Osteoblast (primary cell): ENCODE data around the gene CLTC. TPM values are rescaled to one million over a fixed set of nuclear protein-coding genes. Genes with fewer than 3 reads are reported as not detected.

Source experiments
- DNase-seq: peaks from one replicate; pipeline ENCODE4 v3.0.0; 2011; ENCODE audit warnings: low spot score, mixed read lengths; ENCODE audit not compliant: insufficient read length; ENCODE audit errors: missing footprints
- H2AFZ ChIP-seq: 2 replicates; pipeline ENCODE4 v1.6.0; 2011; ENCODE audit warnings: mild to moderate bottlenecking, low read length
- H3K27ac ChIP-seq: 2 replicates; pipeline ENCODE4 v1.5.1; 2011; ENCODE audit warnings: mild to moderate bottlenecking, low read depth, low read length, moderate library complexity
- H3K27me3 ChIP-seq: 2 replicates; pipeline ENCODE4 v1.6.0; 2012; ENCODE audit warnings: mild to moderate bottlenecking, control low read depth, inconsistent platforms, low read length, moderate library complexity; ENCODE audit not compliant: insufficient read depth
- H3K36me3 ChIP-seq: 2 replicates; pipeline ENCODE4 v1.5.1; 2011; ENCODE audit warnings: mild to moderate bottlenecking, low read length, control low read depth, moderate library complexity; ENCODE audit not compliant: insufficient read depth
- H3K4me1 ChIP-seq: 2 replicates; pipeline ENCODE4 v1.5.1; 2011; ENCODE audit warnings: mild to moderate bottlenecking, low read length, control low read depth, moderate library complexity; ENCODE audit not compliant: insufficient read depth
- H3K4me2 ChIP-seq: 2 replicates; pipeline ENCODE4 v1.6.0; 2011; ENCODE audit warnings: mild to moderate bottlenecking, low read length; ENCODE audit not compliant: insufficient read depth
- H3K4me3 ChIP-seq: fragments of 200-600 bp; sonication (generic); 3 replicates; pipeline ENCODE4 v1.5.1; 2012; ENCODE audit warnings: mild to moderate bottlenecking, low read length, inconsistent platforms; ENCODE audit not compliant: insufficient read depth
- H3K79me2 ChIP-seq: 2 replicates; pipeline ENCODE4 v1.6.0; 2012; ENCODE audit warnings: mild to moderate bottlenecking, low read length, control low read depth, inconsistent platforms; ENCODE audit not compliant: insufficient read depth
- H3K9me3 ChIP-seq: 2 replicates; pipeline ENCODE4 v1.5.1; 2011; ENCODE audit warnings: low read depth, low read length, control low read depth
- H4K20me1 ChIP-seq: 2 replicates; pipeline ENCODE4 v1.6.0; 2012; ENCODE audit warnings: mild to moderate bottlenecking, low read length, control low read depth; ENCODE audit not compliant: insufficient read depth
- CTCF ChIP-seq: IDR thresholded peaks from 2 replicates; pipeline ENCODE4 v1.5.1; 2011; ENCODE audit warnings: mild to moderate bottlenecking, low read depth, low read length, moderate library complexity; ENCODE audit errors: extremely low read depth
- total RNA-seq: library from RNA; depleted of rRNA; stranded (reverse); fragments of >200 nt; gene quantifications from 2 replicates; pipeline ENCODE4 v1.2.3, GENCODE V29; 2012

The CLTC gene
- total RNA-seq, 1 donor: 518 TPM

- Histone ChIP-seq H3K4me2 (no peak overlapping the region), H2AFZ (no peak overlapping the region), H3K9me3 (no peaks in the 10 kb centered on the region), H3K4me3 (no peak overlapping the region), H3K36me3 (peaks cover 70% of the 10 kb centered on the region), H4K20me1 (peaks cover 38% of the 10 kb centered on the region), H3K4me1 (peaks cover 49% of the 10 kb centered on the region), H3K27me3 (no peaks in the 10 kb centered on the region), H3K27ac (peak overlapping the region; percentile 19), H3K79me2 (peaks cover 68% of the 10 kb centered on the region)
- TF ChIP-seq CTCF: no peak
- DNase-seq: no peak
Observed at GRCh38 chr17:59669944-59670343, 50.2 kb downstream of the CLTC start.

- Histone ChIP-seq H3K9me3 (no peaks in the 10 kb centered on the region), H3K4me2 (no peak overlapping the region), H3K27me3 (no peaks in the 10 kb centered on the region), H3K4me1 (peaks cover 45% of the 10 kb centered on the region), H3K79me2 (peaks cover 72% of the 10 kb centered on the region), H4K20me1 (peaks cover 30% of the 10 kb centered on the region), H2AFZ (no peak overlapping the region), H3K4me3 (no peak overlapping the region), H3K27ac (peak overlapping the region; percentile 29), H3K36me3 (peaks cover 71% of the 10 kb centered on the region)
- TF ChIP-seq CTCF: no peak
- DNase-seq: no peak
Observed at GRCh38 chr17:59671386-59671785, 51.7 kb downstream of the CLTC start.

GRCh38 chr17:59675231-59675630 lies 55.5 kb downstream of the CLTC start:
- TF ChIP-seq CTCF: no peak
- no peak overlapping the region for H3K27ac ChIP-seq
- peaks cover 14% of the 10 kb centered on the region for H4K20me1 ChIP-seq
- H3K4me3 ChIP-seq: no peak overlapping the region
- H3K4me2 ChIP-seq: no peak overlapping the region
- no peaks in the 10 kb centered on the region for H3K9me3 ChIP-seq
- no peak overlapping the region for H2AFZ ChIP-seq
- no peaks in the 10 kb centered on the region for H3K27me3 ChIP-seq
- H3K36me3 ChIP-seq: peaks cover 83% of the 10 kb centered on the region
- peaks cover 20% of the 10 kb centered on the region for H3K4me1 ChIP-seq
- no peak for DNase-seq
- peaks cover 85% of the 10 kb centered on the region for H3K79me2 ChIP-seq

DNA sequence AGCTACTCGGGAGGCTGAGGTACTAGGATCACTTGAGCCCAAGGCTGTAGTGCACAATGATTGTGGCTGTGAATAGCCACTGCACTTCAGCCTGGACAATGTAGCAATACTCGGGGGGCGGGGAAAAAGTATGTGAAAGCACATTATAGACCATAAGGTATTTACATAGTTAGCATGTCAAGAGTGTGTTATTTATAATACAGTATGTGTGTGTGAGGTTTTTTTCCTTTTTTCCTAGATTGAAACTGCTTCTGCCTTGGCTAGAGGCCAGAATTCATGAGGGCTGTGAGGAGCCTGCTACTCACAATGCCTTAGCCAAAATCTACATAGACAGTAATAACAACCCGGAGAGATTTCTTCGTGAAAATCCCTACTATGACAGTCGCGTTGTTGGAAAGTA lies 57.0 kb downstream of the CLTC start:
- Histone ChIP-seq H3K9me3 (no peaks in the 10 kb centered on the region), H2AFZ (no peak overlapping the region), H3K4me2 (no peak overlapping the region), H4K20me1 (peaks cover 7% of the 10 kb centered on the region), H3K27ac (no peak overlapping the region), H3K27me3 (no peaks in the 10 kb centered on the region), H3K4me1 (peaks cover 7% of the 10 kb centered on the region), H3K36me3 (peaks cover 89% of the 10 kb centered on the region), H3K4me3 (no peak overlapping the region), H3K79me2 (peaks cover 81% of the 10 kb centered on the region)
- DNase-seq: no peak
- no peak for TF ChIP-seq CTCF
